CMK (cell line): ENCODE measurements around the gene SH3BP1.
"Not testable (repeated sequence)": the region's sequence is repeated elsewhere in the genome, so short reads cannot be mapped to it uniquely, and the experiment has no call there.

ENCODE experiments used
- DNase-seq: peaks from one replicate; pipeline ENCODE4 v3.0.0-alpha.2; 2010; ENCODE audit warnings: low read depth

SH3BP1 gene

DNA sequence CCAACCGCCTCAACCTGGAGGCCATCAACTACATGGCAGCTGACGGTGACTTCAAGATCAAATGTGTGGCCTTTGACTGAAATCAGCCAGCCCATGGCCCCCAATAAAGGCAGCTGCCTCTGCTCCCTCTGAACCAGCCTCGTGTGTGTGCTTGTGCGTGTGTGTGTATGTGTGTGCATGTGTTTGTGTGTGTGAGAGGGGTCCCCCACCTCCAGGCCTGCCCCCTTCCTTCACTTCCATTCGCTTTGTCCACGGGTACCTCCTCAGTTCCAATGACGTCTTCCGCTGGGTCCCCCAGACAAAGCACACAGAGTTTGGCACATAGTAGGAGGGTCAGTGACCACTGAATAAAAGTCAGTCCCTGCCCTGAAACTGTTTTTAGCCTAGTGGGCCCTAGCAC lies 40.2 kb downstream of the SH3BP1 start:
- no peak for DNase-seq

- DNase-seq, result no peak
Measured at GRCh38 chr22:37680191-37680851, 40.9 kb downstream of the SH3BP1 start.

- DNase-seq, result no peak
Measured at GRCh38 chr22:37681001-37681424, 41.5 kb downstream of the SH3BP1 start.

GRCh38 chr22:37681556-37682049 lies 42.1 kb downstream of the SH3BP1 start:
- no peak for DNase-seq

GRCh38 chr22:37684803-37685615 lies 45.5 kb downstream of the SH3BP1 start:
- DNase-seq, result no peak

DNA sequence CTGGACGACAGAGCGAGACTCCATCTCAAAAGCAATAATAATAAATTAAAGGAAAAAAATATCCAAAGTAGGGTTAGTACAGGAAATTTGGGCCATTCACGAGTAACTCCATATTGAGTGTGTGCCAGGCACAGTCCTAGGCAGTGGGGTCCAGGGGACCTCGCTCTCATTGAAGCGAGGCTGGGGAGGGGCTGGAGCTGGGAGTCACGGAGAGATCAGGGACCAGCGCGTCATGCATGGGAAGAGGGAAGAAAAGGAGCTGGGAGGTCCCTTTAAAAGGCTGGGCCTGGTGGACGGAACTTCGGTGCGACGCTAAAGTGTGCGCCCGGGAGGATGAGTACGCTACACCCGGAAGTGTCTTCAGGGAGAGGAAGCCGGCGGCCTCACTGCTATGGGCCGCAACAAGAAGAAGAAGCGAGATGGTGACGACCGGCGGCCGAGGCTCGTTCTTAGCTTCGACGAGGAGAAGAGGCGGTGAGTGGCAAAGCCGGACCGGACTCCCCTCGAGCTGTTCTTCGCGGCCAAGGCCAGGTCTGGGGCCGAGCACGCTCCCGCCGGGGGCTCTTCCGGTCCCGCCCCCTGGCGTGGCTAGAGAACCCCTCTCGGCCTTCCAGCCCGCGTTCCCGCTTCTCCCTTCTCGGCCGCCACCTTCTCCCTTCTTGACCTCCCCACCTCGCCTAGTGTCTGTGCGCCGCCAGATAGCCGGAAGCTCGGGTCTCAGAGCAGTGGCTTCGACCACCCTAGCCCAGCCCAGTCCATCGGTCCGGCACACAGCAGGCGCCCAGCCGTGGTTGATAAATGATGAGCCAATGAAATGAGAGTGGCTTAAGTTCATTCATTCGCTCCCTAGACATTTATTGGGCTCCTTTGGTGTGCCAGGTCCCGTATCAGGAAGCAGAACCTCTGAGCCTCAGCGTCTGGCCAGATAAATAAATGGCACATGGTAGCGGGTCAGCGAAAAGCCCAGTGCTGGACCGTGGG lies 46.8 kb downstream of the SH3BP1 start, which contains the start of gene NOL12:
Gene NOL12, plus strand, starts transcription at position 342 of the 981 bp plus-strand sequence. Its CDS starts 50 bp downstream, at position 392.
- DNase-seq, result peak; percentile 71

DNA sequence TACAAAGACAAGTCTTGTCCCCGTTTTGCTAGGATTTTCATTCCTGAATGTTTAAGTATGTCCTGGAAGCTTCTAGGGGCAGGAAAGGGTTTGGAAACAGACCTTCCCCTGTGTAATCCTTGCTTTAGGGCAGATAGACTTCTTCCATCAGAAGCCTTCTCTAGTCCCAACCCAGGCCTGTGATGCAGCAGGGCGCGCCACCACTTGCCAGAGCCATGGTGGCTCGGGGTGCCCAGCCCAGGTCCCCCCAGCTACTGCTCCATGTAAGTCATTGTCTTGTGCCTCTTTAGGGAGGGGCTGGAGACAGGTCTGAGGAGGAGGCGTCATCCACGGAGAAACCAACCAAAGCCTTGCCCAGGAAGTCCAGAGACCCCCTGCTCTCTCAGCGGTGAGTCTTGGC lies 50.9 kb downstream of the SH3BP1 start:
- no peak for DNase-seq

GRCh38 chr22:37690901-37691504 lies 51.5 kb downstream of the SH3BP1 start:
- DNase-seq, result no peak

GRCh38 chr22:37692627-37693285 lies 53.3 kb downstream of the SH3BP1 start:
- DNase-seq, result no peak

GRCh38 chr22:37694131-37694530 lies 54.7 kb downstream of the SH3BP1 start:
- DNase-seq, result not testable (repeated sequence)

- DNase-seq, result not testable (repeated sequence)
Measured at GRCh38 chr22:37696260-37696656, 56.8 kb downstream of the SH3BP1 start.

DNA sequence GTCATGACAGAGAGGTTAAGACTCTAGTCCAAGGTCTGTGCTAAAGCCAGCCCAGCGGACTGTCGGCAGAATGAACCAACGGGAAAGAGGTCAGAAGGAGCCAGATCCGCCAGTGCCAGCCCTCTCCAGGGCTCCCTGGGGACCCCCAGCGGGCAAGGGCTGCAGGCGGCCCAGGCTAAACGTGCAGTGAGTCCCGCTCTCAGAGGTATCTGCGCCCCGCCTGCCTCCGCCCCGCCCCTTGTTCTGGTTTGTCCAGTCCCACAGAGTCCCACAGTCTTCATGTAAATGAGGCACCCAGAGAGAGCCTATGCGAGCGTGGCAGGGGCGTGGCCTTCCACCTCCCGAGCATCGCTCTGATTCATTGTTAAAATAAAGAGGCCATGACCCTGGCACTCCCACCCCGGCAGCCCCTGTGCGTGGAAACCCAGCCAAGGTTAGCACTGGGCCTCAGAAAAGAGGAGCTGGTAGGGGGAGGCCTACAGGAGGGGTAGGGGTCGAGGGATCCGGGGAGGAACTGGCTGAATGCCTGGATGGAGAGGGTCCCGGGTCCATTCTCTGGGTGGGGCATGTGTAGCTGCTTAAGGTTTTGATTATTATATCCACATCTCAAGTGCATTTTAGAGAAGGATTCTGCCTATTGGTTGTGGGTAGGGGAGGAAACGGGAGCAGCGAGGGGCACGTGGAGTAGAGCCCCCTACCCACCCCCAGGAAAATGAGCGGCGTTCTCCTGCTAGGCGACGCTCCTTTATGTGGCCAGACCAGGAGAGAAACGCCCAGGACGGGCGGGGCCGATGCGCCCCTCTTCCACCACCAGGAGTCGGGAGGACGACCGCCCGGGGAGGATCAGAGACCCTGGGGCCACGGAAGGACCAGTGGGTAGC lies 57.4 kb downstream of the SH3BP1 start, which contains the start of gene TRIOBP:
Gene TRIOBP, plus strand, starts transcription at position 392 of the 881 bp plus-strand sequence. CDS start 4,318 bp downstream, outside the sequence.
- DNase-seq, result no peak

- DNase-seq, result no peak
Measured at GRCh38 chr22:37697538-37697835, 58.0 kb downstream of the SH3BP1 start.

DNA sequence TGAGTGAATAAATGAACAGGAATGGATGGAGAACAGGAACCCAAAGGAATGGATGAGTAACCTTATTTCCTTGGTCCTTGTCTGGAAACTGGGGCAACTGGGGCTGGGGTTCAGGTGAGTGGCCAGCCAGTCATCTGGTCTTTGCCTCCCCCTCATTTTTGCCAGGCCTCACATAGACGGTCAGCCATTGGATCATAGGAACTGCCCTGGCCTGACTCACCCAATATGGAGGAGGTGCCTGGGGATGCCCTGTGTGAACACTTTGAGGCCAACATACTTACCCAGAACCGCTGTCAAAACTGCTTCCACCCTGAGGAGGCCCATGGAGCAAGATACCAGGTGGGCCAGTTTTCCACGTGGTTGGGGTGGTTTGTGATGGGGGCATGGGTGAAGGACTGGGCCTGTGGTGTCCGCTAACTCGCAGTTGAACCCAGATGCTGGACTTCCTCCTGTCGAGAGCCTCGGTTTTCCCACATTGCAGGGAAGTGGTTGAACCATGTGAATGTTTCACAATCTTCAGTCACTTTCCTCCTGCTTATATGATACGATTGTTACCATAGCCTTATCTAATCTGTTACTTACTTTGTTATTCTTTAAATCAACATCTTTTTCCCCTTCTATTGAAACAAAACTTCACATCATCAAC lies 61.8 kb downstream of the SH3BP1 start:
- DNase-seq, result no peak

DNA sequence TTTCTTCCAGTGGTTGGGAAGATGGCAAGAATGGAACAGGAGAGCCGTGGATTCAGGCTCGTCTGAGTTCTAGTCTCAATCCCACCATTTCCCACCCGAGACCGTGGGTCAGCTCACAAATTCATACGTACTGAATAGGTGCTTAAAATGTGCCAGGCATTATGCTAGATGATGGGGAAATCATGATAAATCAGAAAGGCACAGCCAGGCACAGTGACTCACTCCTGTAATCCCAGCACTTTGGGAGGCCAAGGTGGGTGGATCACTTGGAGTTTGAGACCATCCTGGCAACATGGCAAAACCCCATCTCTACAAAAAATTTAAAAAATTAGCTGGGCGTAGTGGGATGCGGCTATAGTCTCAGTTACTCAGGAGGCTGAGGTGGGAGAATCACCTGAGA lies 64.4 kb downstream of the SH3BP1 start:
- no peak for DNase-seq

- no peak for DNase-seq
Measured at GRCh38 chr22:37704645-37705044, 65.2 kb downstream of the SH3BP1 start.

DNA sequence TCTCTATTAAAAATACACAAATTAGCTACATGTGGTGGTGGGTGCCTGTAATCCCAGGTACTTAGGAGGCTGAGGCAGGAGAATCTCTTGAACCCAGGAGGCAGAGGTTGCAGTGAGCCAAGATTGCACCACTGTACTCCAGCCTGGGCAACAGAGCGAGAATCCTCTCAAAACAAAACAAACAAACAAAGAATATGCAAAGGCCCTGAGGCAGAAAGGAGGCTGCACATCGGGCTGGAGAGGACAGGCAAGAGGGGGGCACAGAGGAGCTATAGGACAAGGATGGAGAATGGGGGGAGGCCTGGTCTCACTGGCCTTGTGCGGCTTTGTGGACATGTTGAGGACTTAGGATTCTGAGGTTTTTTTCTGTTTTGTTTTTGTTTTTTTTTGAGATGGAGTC lies 65.7 kb downstream of the SH3BP1 start:
- no peak for DNase-seq
